ENCODE results near the gene STK4. TPM values are rescaled to one million over a fixed set of nuclear protein-coding genes. Genes with fewer than 3 reads are reported as not detected.

STK4 gene
- total RNA-seq, 1 experiment from 2014 or later = 43.0 TPM

GRCh38 chr20:45067558-45067957, 101.2 kb downstream of the STK4 start:
- H2BK20ac ChIP-seq (ENCODE audit: low read depth, low read length, poor library complexity, severe bottlenecking) = no peak overlapping the region
- Mint-ChIP-seq H3K4me3 (no peak overlapping the region), H3K27me3 (ENCODE audit: low read depth) (no peaks in the 10 kb centered on the region), H3K27ac (peak overlapping the region in 2 of 3 experiments; percentile 8 to 40; a peak in 1 of 7 replicates), H3K36me3 (ENCODE audit: insufficient read depth in 1 of 3, low read depth in 3 of 3) (peaks cover 5 to 10% (median 7%) of the 10 kb centered on the region in 3 experiments; a peak in 6 of 7 replicates), H3K9me3 (no peaks in the 10 kb centered on the region; a peak in 1 of 5 replicates), H3K4me1 (peaks cover 3% of the 10 kb centered on the region in 2 experiments; a peak in 3 of 4 replicates)
- H2AK5ac ChIP-seq (ENCODE audit: insufficient read length, low read length) = no peak overlapping the region
- H3K56ac ChIP-seq (ENCODE audit: insufficient read length, low read depth, low read length) = no peak overlapping the region
- WGBS (ENCODE audit: extremely low coverage, insufficient read length, low lambda C conversion rate) = no CpG with 5 or more reads among the region's 2 CpGs
- no peak overlapping the region for H3K9ac ChIP-seq (ENCODE audit: extremely low read depth, insufficient read length, low read length)
- no peaks in the 10 kb centered on the region for H3K4me1 ChIP-seq (ENCODE audit: insufficient read depth, low read length)
- H3K9me3 ChIP-seq (ENCODE audit: control insufficient read depth, low read depth, low read length) = no peaks in the 10 kb centered on the region
- H3K79me2 ChIP-seq (ENCODE audit: insufficient read depth, low read length) = no peaks in the 10 kb centered on the region; the same call in 1 of the 2 replicates
- H2BK15ac ChIP-seq (ENCODE audit: low read depth, low read length) = no peak overlapping the region
- TF ChIP-seq CTCF (conservative IDR thresholded peaks at IDR 0.05) = no peak
- no peak overlapping the region for H2AFZ ChIP-seq (ENCODE audit: low read length)
- no peak overlapping the region for H3K14ac ChIP-seq (ENCODE audit: insufficient read depth, low read length)
- no peak for DNase-seq
- no peak overlapping the region for H2BK12ac ChIP-seq (ENCODE audit: insufficient read length, low read depth, low read length)
- no peak overlapping the region for H2BK5ac ChIP-seq (ENCODE audit: insufficient read length, low read length)
- H4K8ac ChIP-seq (replicated peaks; ENCODE audit: insufficient read length, low read depth, low read length) = no peak overlapping the region
- no peaks in the 10 kb centered on the region for H3K27me3 ChIP-seq (ENCODE audit: insufficient read depth, low read length)
- no peak overlapping the region for H2BK120ac ChIP-seq (ENCODE audit: low read depth, low read length, poor library complexity, severe bottlenecking)
- H3K4me2 ChIP-seq (ENCODE audit: insufficient read depth, insufficient read length, low read length) = no peak overlapping the region
- H4K5ac ChIP-seq (ENCODE audit: insufficient read length, low read depth, low read length) = no peak overlapping the region
- H4K91ac ChIP-seq (ENCODE audit: insufficient read length, low read depth, low read length) = no peak overlapping the region
- no peaks in the 10 kb centered on the region for H3K23me2 ChIP-seq (ENCODE audit: insufficient read length, low read depth, low read length, poor library complexity, severe bottlenecking)
- H3K23ac ChIP-seq (ENCODE audit: insufficient read length, low read depth, low read length) = no peak overlapping the region
- H3K27ac ChIP-seq (ENCODE audit: insufficient read length, low read depth, low read length) = no peak overlapping the region
- no peaks in the 10 kb centered on the region for H4K20me1 ChIP-seq (ENCODE audit: control insufficient read depth, insufficient read depth, insufficient read length)
- peaks cover 3% of the 10 kb centered on the region for H3K79me1 ChIP-seq (ENCODE audit: insufficient read depth, low read depth, low read length, poor library complexity, severe bottlenecking)
- H3T11ph ChIP-seq (ENCODE audit: low read length) = no peak overlapping the region
- no peak overlapping the region for H3K18ac ChIP-seq (ENCODE audit: insufficient read length, low read depth, low read length)
- H3K4ac ChIP-seq (ENCODE audit: low read depth, low read length) = no peak overlapping the region

All from H9 (cell line).